Endothelial cell of umbilical vein (primary cell): ENCODE measurements around the gene GFOD1. TPM values are rescaled to one million over a fixed set of nuclear protein-coding genes. Genes with fewer than 3 reads are reported as not detected.

Experiments used
- BruUV-seq: library from RNA; stranded (reverse); fragments of 400-500 nt; replicated peaks from 2 replicates; lab custom pipeline; 2021; lab: Mats Ljungman, UMichigan
- CTCF ChIA-PET: fragments of 300-600, 350-600 bp; sonication (Branson Sonifier 250); formaldehyde crosslinking; loops from one replicate; lab custom pipeline; 2021; ENCODE audit warnings: antibody characterized with exemption, inconsistent platforms; lab: Charles Lee
- POLR2A ChIA-PET: fragments of 300-600, 350-600 bp; sonication (Branson Sonifier 250); formaldehyde crosslinking; loops from one replicate; lab custom pipeline; 2021; ENCODE audit warnings: antibody characterized with exemption, inconsistent platforms; lab: Charles Lee
- DNase-seq: peaks from one replicate; pipeline ENCODE4 v3.0.0-alpha.2; 2011; ENCODE audit warnings: low read depth, low spot score
- FAIRE-seq: peaks from 2 replicates; lab custom pipeline; 2011; peaks lifted over from hg19 to GRCh38; lab: Jason Lieb, UNC
- H2AFZ ChIP-seq: 2 replicates; pipeline ENCODE4 v1.6.0; 2012; ENCODE audit warnings: low read depth, low read length, control low read depth, inconsistent platforms
- H3K27ac ChIP-seq: 2 replicates; pipeline ENCODE4 v1.5.1; 2011; ENCODE audit warnings: low read depth, mild to moderate bottlenecking, control low read depth, low read length, moderate library complexity; ENCODE audit not compliant: insufficient read depth
- H3K27me3 ChIP-seq, 2 experiments: 2 replicates each; pipeline versions ENCODE4 v1.6.0 to v1.6.1; 2011; ENCODE audit warnings: low read length in 2 of 2, mixed read lengths in 1 of 2; ENCODE audit not compliant: control insufficient read depth in 2 of 2, insufficient read depth in 2 of 2
- H3K36me3 ChIP-seq, 2 experiments: 2 replicates in 1 of 2; 3 replicates in 1 of 2; pipeline ENCODE4 v1.5.1; 2011; ENCODE audit warnings: low read length in 2 of 2, mild to moderate bottlenecking in 1 of 2, moderate library complexity in 1 of 2; ENCODE audit not compliant: control insufficient read depth in 2 of 2, insufficient read depth in 2 of 2; ENCODE audit errors: extremely low read depth in 1 of 2
- H3K4me1 ChIP-seq: 3 replicates; pipeline ENCODE4 v1.5.1; 2011; ENCODE audit warnings: mild to moderate bottlenecking, low read length; ENCODE audit not compliant: control insufficient read depth, insufficient read depth; ENCODE audit errors: extremely low read depth
- H3K4me2 ChIP-seq: 2 replicates; pipeline ENCODE4 v1.6.1; 2011; ENCODE audit warnings: low read length, control low read depth, mixed read lengths; ENCODE audit not compliant: insufficient read depth
- H3K4me3 ChIP-seq, 3 experiments: fragments of 200-600 bp in 1 of 3; sonication (generic), shearing (Covaris generic) in 1 of 3; replicated peaks in 1 of 3; 2 replicates each; pipeline ENCODE4 v1.5.1; 2011 to 2016; ENCODE audit warnings: control low read depth in 3 of 3, low read length in 3 of 3, mild to moderate bottlenecking in 2 of 3, inconsistent platforms in 1 of 3, low read depth in 1 of 3, moderate library complexity in 1 of 3; ENCODE audit not compliant: insufficient read depth in 1 of 3
- H3K79me2 ChIP-seq: 2 replicates; pipeline ENCODE4 v1.6.0; 2012; ENCODE audit warnings: low read length, inconsistent platforms; ENCODE audit not compliant: control insufficient read depth, insufficient read depth
- H3K9ac ChIP-seq: replicated peaks from 2 replicates; pipeline ENCODE3; 2011; ENCODE audit warnings: low read length, control low read depth; ENCODE audit not compliant: insufficient read depth; ENCODE audit errors: extremely low read depth
- H3K9me1 ChIP-seq: replicated peaks from 3 replicates; pipeline ENCODE4 v1.6.0; 2011; ENCODE audit warnings: mild to moderate bottlenecking, low read length; ENCODE audit not compliant: control insufficient read depth, insufficient read depth; ENCODE audit errors: extremely low read depth
- H3K9me3 ChIP-seq: replicated peaks from 2 replicates; pipeline ENCODE4 v1.5.1; 2012; ENCODE audit warnings: low read length, inconsistent platforms; ENCODE audit not compliant: control insufficient read depth, insufficient read depth
- H4K20me1 ChIP-seq: replicated peaks from 2 replicates; pipeline ENCODE3; 2011; ENCODE audit warnings: mild to moderate bottlenecking, low read length; ENCODE audit not compliant: control insufficient read depth, insufficient read depth; ENCODE audit errors: extremely low read depth
- EZH2 ChIP-seq: IDR thresholded peaks from 2 replicates; pipeline ENCODE4 v1.6.1; 2012; ENCODE audit warnings: borderline replicate concordance, low read depth, mild to moderate bottlenecking, moderate library complexity, low read length, inconsistent platforms; ENCODE audit not compliant: severe bottlenecking
- FOS ChIP-seq: IDR thresholded peaks from 2 replicates; pipeline ENCODE4 v1.6.1; 2011; ENCODE audit warnings: mild to moderate bottlenecking, low read length, moderate library complexity, borderline replicate concordance; ENCODE audit not compliant: insufficient read depth
- GATA2 ChIP-seq: IDR thresholded peaks from 2 replicates; pipeline ENCODE4 v1.7.0; 2011; ENCODE audit warnings: low read depth, mild to moderate bottlenecking, moderate library complexity, mixed read lengths, low read length; ENCODE audit not compliant: insufficient read length, insufficient read depth
- POLR2A ChIP-seq: IDR thresholded peaks from 2 replicates; pipeline ENCODE4 v1.6.1; 2012; ENCODE audit warnings: low read depth, mild to moderate bottlenecking, control low read depth, low read length
- dilution Hi-C: fragments of 300-500 bp; cut with MboI; formaldehyde crosslinking; loops from one replicate; pipeline ENCODE4 v1.15.0; 2019; ENCODE audit warnings: low sequenced_read_pairs; ENCODE audit not compliant: extremely low pct_ligation_motif_present
- intact Hi-C: fragments of 100-400 bp; cut with micrococcal nuclease; formaldehyde crosslinking; loops from one replicate; pipeline ENCODE4 v1.10.0; 2022
- polyA plus RNA-seq, 4 experiments: library from polyadenylated mRNA; depleted of rRNA in 3 of 4; stranded (reverse) in 3 of 4; unstranded in 1 of 4; fragments of >200 nt; gene quantifications; 2 replicates each; pipeline versions ENCODE4 v1.2.1 to v1.2.3, GENCODE V29; 2011 to 2012; ENCODE audit warnings: missing spikeins in 1 of 4
- total RNA-seq: library from RNA; stranded (reverse); gene quantifications from 2 replicates; pipeline ENCODE4 v1.2.3, GENCODE V29; 2021
- TF ChIP-seq, protein P1 (sequence below), 2 donors: IDR thresholded peaks; 1 replicate in 1 of 2; 2 replicates in 1 of 2; pipeline ENCODE4 v1.5.1; 2011; ENCODE audit warnings: low read length in 2 of 2, mild to moderate bottlenecking in 2 of 2, moderate library complexity in 2 of 2, control low read depth in 1 of 2, inconsistent platforms in 1 of 2, low read depth in 1 of 2; ENCODE audit not compliant: insufficient read depth in 1 of 2; ENCODE audit errors: extremely low read depth in 1 of 2

The GFOD1 gene
- total and polyA plus RNA-seq, 2 donors (not counting 3 experiments of a cell fraction or from before 2014, with no cell fraction given): 12.1 to 24.1 TPM

DNA sequence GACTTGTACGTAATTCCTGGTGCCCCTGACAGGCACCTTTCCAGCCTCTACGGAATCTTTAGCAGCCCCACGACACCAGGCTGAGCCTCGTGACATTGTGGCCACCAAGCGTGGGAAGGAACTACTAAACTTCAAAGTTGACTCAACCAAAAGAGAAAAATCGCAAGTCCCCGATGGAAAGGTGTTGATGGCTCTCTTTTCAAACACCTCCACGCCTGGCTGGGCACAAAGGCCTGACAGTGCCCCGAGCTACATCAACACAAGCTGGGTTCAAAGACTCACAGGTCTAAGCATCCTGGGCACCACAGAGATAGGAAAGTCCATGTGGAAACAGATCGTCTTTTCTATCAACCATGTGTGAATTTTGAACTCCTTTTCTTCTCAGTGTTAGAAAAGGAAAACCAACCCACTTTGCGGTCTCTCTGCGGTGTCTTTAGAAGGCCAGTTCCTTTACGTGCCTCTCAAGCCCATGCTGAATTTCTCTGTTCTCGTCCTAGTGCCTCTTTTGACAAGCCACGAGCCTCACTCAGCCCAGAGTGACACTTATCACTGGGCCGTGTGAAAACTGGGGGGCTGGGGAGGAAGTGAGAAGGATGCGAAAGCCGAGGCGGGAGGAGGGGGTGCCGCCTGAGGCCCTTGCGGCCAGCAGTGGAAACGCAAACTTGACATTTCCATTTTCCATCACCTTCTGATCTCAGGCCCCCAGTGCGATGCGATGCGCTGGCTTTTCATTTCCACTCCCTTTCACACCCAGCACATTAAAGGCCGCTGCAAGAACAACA lies 59.4 kb downstream of the GFOD1 start:
- no peaks in the 10 kb centered on the region for H3K9me1 ChIP-seq
- TF ChIP-seq GATA2: no peak
- TF ChIP-seq FOS: no peak
- TF ChIP-seq, protein P1, sequence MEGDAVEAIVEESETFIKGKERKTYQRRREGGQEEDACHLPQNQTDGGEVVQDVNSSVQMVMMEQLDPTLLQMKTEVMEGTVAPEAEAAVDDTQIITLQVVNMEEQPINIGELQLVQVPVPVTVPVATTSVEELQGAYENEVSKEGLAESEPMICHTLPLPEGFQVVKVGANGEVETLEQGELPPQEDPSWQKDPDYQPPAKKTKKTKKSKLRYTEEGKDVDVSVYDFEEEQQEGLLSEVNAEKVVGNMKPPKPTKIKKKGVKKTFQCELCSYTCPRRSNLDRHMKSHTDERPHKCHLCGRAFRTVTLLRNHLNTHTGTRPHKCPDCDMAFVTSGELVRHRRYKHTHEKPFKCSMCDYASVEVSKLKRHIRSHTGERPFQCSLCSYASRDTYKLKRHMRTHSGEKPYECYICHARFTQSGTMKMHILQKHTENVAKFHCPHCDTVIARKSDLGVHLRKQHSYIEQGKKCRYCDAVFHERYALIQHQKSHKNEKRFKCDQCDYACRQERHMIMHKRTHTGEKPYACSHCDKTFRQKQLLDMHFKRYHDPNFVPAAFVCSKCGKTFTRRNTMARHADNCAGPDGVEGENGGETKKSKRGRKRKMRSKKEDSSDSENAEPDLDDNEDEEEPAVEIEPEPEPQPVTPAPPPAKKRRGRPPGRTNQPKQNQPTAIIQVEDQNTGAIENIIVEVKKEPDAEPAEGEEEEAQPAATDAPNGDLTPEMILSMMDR (IDR thresholded peaks at IDR 0.05; ENCODE audit: extremely low read depth in 1 of 2, insufficient read depth in 1 of 2, low read depth in 1 of 2, low read length in 2 of 2): peak; percentile 10 to 50
- BruUV-seq: no TSS peak
- H3K27me3 ChIP-seq: no peaks in the 10 kb centered on the region
- no peaks in the 10 kb centered on the region for H3K9me3 ChIP-seq
- no peaks in the 10 kb centered on the region for H4K20me1 ChIP-seq
- H2AFZ ChIP-seq: peak overlapping the region; percentile 41
- ChIA-PET CTCF (interaction anchor here (0.8 to 1.3 kb wide), 3 partner anchors 12 to 146 kb away, joined by 3 read pairs; partner anchors contain the start of gene SIRT5), POLR2A (no interaction called here)
- no peak overlapping the region for H3K9ac ChIP-seq
- DNase-seq: peak; percentile 61
- no peaks in the 10 kb centered on the region for H3K79me2 ChIP-seq
- peak overlapping the region; percentile 7 for H3K4me2 ChIP-seq
- peaks cover 19% of the 10 kb centered on the region for H3K4me1 ChIP-seq
- dilution Hi-C loops: no loop called here
- FAIRE-seq: peak; percentile 52
- H3K4me3 ChIP-seq: no peak overlapping the region
- intact Hi-C loops: no loop called here
- no peak overlapping the region for H3K27ac ChIP-seq
- no peaks in the 10 kb centered on the region for H3K36me3 ChIP-seq

DNA sequence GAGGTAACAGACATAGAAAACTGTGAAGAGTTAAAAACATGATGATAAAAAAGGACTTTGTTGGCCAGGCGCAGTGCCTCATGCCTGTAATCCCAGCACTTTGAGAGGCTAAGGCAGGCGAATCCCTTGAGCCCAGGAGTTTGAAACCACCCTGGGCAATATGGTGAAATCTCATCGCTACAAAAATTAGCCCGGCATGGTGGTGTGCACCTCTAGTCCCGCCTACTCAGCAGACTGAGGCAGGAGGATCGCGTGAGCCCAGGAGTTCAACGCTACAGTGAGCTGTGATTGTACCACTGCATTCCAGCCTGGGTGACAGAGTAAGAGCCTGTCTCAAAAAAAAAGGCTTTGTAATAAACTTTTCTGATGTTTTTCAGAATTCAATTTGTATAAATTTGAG lies 60.1 kb downstream of the GFOD1 start:
- FAIRE-seq: no peak
- DNase-seq: no peak
- no peak overlapping the region for H2AFZ ChIP-seq
- BruUV-seq: no TSS peak
- H3K4me3 ChIP-seq: no peak overlapping the region
- no peaks in the 10 kb centered on the region for H3K36me3 ChIP-seq
- dilution Hi-C loops (no loop called here), intact Hi-C loops (no loop called here)
- H3K9me1 ChIP-seq: no peaks in the 10 kb centered on the region
- H3K9ac ChIP-seq: no peak overlapping the region
- no peak overlapping the region for H3K27ac ChIP-seq
- H3K4me2 ChIP-seq: no peak overlapping the region
- no peaks in the 10 kb centered on the region for H3K79me2 ChIP-seq
- peaks cover 26% of the 10 kb centered on the region for H3K4me1 ChIP-seq
- ChIA-PET POLR2A (no interaction called here), CTCF (no interaction called here)
- no peaks in the 10 kb centered on the region for H3K9me3 ChIP-seq
- no peaks in the 10 kb centered on the region for H4K20me1 ChIP-seq
- TF ChIP-seq POLR2A: no peak
- TF ChIP-seq EZH2: no peak
- H3K27me3 ChIP-seq: no peaks in the 10 kb centered on the region
